ENCODE measurements around the gene ANGPTL2. TPM values are rescaled to one million over a fixed set of nuclear protein-coding genes. Genes with fewer than 3 reads are reported as not detected.

Gene ANGPTL2
- polyA plus RNA-seq, 1 of the 3 experiments (the other 2 are of a cell fraction) = 12.3 TPM

DNA sequence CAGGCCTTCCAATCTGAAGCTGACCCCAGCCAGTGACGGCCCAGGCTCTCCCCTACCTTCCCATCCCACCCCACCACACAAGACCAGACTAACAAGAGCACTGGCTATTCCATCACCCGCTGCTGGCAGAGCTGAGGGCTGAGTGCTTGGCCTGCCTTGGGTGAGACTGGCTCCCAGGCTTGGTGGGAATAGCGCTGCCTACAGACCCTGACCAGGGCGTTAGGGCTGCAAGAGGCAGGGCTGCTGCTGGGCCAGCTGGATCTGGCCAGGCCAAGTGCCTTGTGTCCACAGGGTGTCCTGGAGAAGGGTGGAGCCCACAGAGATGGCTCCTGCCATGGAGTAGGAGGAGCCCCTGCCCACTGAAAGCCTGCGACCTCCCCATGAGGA, 31.6 kb upstream of the ANGPTL2 start:
- ChIA-PET POLR2A (no interaction called here), CTCF (interaction anchor here (1.5 kb wide), 1 partner anchor 213 kb away, joined by 3 read pairs; no protein-coding TSS in a partner anchor)
- H3K4me3 ChIP-seq (ENCODE audit: low read depth in 2 of 2, low read length in 1 of 2) = no peak overlapping the region

More for the DNA sequence above, 31.6 kb upstream of the ANGPTL2 start:
- TF ChIP-seq, protein P1, sequence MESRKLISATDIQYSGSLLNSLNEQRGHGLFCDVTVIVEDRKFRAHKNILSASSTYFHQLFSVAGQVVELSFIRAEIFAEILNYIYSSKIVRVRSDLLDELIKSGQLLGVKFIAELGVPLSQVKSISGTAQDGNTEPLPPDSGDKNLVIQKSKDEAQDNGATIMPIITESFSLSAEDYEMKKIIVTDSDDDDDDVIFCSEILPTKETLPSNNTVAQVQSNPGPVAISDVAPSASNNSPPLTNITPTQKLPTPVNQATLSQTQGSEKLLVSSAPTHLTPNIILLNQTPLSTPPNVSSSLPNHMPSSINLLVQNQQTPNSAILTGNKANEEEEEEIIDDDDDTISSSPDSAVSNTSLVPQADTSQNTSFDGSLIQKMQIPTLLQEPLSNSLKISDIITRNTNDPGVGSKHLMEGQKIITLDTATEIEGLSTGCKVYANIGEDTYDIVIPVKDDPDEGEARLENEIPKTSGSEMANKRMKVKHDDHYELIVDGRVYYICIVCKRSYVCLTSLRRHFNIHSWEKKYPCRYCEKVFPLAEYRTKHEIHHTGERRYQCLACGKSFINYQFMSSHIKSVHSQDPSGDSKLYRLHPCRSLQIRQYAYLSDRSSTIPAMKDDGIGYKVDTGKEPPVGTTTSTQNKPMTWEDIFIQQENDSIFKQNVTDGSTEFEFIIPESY (IDR thresholded peaks at IDR 0.05; ENCODE audit: borderline replicate concordance, low read depth) = no peak
- TF ChIP-seq TAF1 (IDR thresholded peaks at IDR 0.05; ENCODE audit: borderline replicate concordance, low read depth, low read length) (no peak), FOSL2 (IDR thresholded peaks at IDR 0.05; ENCODE audit: borderline replicate concordance, low read depth) (no peak), CHD2 (IDR thresholded peaks at IDR 0.05; ENCODE audit: low read length, partially characterized antibody) (no peak), TCF12 (IDR thresholded peaks at IDR 0.05) (no peak), NFIC (IDR thresholded peaks at IDR 0.05; ENCODE audit: borderline replicate concordance) (no peak), YY1 (IDR thresholded peaks at IDR 0.05; ENCODE audit: low read depth) (no peak), MAX (IDR thresholded peaks at IDR 0.05; ENCODE audit: low read depth) (no peak)
- TF ChIP-seq, protein P2, sequence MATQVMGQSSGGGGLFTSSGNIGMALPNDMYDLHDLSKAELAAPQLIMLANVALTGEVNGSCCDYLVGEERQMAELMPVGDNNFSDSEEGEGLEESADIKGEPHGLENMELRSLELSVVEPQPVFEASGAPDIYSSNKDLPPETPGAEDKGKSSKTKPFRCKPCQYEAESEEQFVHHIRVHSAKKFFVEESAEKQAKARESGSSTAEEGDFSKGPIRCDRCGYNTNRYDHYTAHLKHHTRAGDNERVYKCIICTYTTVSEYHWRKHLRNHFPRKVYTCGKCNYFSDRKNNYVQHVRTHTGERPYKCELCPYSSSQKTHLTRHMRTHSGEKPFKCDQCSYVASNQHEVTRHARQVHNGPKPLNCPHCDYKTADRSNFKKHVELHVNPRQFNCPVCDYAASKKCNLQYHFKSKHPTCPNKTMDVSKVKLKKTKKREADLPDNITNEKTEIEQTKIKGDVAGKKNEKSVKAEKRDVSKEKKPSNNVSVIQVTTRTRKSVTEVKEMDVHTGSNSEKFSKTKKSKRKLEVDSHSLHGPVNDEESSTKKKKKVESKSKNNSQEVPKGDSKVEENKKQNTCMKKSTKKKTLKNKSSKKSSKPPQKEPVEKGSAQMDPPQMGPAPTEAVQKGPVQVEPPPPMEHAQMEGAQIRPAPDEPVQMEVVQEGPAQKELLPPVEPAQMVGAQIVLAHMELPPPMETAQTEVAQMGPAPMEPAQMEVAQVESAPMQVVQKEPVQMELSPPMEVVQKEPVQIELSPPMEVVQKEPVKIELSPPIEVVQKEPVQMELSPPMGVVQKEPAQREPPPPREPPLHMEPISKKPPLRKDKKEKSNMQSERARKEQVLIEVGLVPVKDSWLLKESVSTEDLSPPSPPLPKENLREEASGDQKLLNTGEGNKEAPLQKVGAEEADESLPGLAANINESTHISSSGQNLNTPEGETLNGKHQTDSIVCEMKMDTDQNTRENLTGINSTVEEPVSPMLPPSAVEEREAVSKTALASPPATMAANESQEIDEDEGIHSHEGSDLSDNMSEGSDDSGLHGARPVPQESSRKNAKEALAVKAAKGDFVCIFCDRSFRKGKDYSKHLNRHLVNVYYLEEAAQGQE (IDR thresholded peaks at IDR 0.05; ENCODE audit: low read depth, low read length) = no peak
- TF ChIP-seq, protein P3, sequence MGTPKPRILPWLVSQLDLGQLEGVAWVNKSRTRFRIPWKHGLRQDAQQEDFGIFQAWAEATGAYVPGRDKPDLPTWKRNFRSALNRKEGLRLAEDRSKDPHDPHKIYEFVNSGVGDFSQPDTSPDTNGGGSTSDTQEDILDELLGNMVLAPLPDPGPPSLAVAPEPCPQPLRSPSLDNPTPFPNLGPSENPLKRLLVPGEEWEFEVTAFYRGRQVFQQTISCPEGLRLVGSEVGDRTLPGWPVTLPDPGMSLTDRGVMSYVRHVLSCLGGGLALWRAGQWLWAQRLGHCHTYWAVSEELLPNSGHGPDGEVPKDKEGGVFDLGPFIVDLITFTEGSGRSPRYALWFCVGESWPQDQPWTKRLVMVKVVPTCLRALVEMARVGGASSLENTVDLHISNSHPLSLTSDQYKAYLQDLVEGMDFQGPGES (IDR thresholded peaks at IDR 0.05; ENCODE audit: low read depth, low read length) = no peak
- Histone ChIP-seq H2AFZ (ENCODE audit: low read depth) (no peak overlapping the region), H3K4me2 (no peak overlapping the region), H3K9me3 (no peaks in the 10 kb centered on the region), H4K20me1 (ENCODE audit: insufficient read depth) (no peaks in the 10 kb centered on the region), H3K9ac (no peak overlapping the region), H3K27ac (ENCODE audit: low read depth in 2 of 2, low read length in 1 of 2) (no peak overlapping the region), H3K27me3 (ENCODE audit: insufficient read depth) (no peaks in the 10 kb centered on the region), H3K9me2 (no peaks in the 10 kb centered on the region), H3F3A (replicated peaks; ENCODE audit: insufficient read depth) (peaks cover 8% of the 10 kb centered on the region), H3K36me3 (replicated peaks in 1 of 2; ENCODE audit: control insufficient read depth in 1 of 2, insufficient read depth in 2 of 2, low read length in 1 of 2) (no peaks in the 10 kb centered on the region), H3K4me1 (ENCODE audit: control insufficient read depth in 1 of 2, insufficient read depth in 2 of 2, low read depth in 1 of 2, low read length in 1 of 2) (peaks cover 2 to 3% of the 10 kb centered on the region in 2 experiments; a peak in 3 of 4 replicates), H3K79me2 (ENCODE audit: insufficient read depth) (no peaks in the 10 kb centered on the region)
- WGBS (ENCODE audit: low lambda C conversion rate) = 96% methylated on average over 4 of the region's 5 CpGs
- DNase-seq = no peak

Data from SK-N-SH (cell line).